ENCODE data around the gene BCL2L11. TPM values are rescaled to one million over a fixed set of nuclear protein-coding genes. Genes with fewer than 3 reads are reported as not detected.

BCL2L11 gene
- total and polyA plus RNA-seq, 2 donors = 9.1 to 10.2 TPM

DNA sequence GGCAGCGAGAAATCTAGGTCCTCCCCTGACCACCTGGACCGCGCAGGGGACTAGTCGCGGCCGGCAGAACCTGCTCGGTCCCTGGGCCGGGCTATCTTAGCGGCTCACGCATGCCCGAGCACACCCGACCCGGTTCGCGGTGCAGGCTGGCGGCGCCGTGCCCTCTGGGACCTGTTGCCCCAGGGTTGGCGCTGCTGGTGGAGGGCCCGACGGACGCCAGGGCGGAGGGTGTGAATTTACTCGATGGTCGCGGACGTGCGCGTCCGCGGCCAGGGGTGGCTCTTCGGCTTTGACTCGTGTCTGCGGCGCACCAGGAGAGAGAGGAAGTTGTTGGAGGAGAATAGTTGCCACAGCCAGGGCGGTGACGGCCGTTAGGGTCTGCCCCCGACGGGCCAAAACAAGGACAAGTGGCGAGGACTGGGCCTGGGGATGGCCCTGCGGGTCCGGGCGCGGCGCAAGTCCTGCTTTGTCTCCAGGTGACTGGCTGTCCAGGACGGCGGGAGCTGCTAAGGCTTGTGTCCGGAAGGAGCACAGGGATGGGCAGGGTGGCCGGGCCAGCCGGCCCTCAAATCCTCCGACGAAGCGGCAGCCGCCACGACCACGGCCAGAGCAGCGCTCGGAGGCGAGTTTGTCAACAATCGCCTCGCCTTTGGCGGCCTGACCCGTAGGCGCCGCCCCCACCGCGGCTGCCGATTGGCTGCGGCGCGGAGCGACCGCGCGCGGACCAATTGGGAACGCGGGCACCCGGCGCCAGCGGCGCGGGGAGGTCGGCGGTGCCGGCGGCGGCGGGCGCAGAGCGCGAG lies 1.3 kb downstream of the BCL2L11 start:
- no peak for DNase-seq (ENCODE audit: extremely low spot score)
- Histone ChIP-seq H3K36me3 (ENCODE audit: insufficient read depth) (no peaks in the 10 kb centered on the region), H3K27ac (ENCODE audit: low read depth) (no peak overlapping the region), H3K4me1 (ENCODE audit: insufficient read depth) (peaks cover 2% of the 10 kb centered on the region), H3K4me3 (ENCODE audit: low read depth, low read length) (peak overlapping the region; percentile 71)
- WGBS = 1% methylated on average over 93 of the region's 93 CpGs

GRCh38 chr2:111122631-111123421 lies 2.1 kb downstream of the BCL2L11 start:
- Histone ChIP-seq H3K4me3 (ENCODE audit: low read depth, low read length) (peak overlapping the region; percentile 71), H3K36me3 (ENCODE audit: insufficient read depth) (no peaks in the 10 kb centered on the region), H3K27ac (ENCODE audit: low read depth) (peak overlapping the region; percentile 81), H3K4me1 (ENCODE audit: insufficient read depth) (peaks cover 2% of the 10 kb centered on the region)
- WGBS = under 1% methylated on average over 92 of the region's 92 CpGs
- no peak for DNase-seq (ENCODE audit: extremely low spot score)

DNA sequence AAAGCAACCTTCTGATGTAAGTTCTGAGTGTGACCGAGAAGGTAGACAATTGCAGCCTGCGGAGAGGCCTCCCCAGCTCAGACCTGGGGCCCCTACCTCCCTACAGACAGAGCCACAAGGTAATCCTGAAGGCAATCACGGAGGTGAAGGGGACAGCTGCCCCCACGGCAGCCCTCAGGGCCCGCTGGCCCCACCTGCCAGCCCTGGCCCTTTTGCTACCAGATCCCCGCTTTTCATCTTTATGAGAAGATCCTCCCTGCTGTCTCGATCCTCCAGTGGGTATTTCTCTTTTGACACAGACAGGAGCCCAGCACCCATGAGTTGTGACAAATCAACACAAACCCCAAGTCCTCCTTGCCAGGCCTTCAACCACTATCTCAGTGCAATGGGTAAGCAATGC lies 3.0 kb downstream of the BCL2L11 start:
- DNase-seq (ENCODE audit: extremely low spot score) = no peak
- 96% methylated on average over 7 of the region's 7 CpGs for WGBS
- Histone ChIP-seq H3K27ac (ENCODE audit: low read depth) (no peak overlapping the region), H3K36me3 (ENCODE audit: insufficient read depth) (peaks cover 1% of the 10 kb centered on the region), H3K4me3 (ENCODE audit: low read depth, low read length) (no peak overlapping the region), H3K4me1 (ENCODE audit: insufficient read depth) (peaks cover 2% of the 10 kb centered on the region)

- no peak for DNase-seq (ENCODE audit: extremely low spot score)
Measured at GRCh38 chr2:111126581-111126980, 5.9 kb downstream of the BCL2L11 start.

DNA sequence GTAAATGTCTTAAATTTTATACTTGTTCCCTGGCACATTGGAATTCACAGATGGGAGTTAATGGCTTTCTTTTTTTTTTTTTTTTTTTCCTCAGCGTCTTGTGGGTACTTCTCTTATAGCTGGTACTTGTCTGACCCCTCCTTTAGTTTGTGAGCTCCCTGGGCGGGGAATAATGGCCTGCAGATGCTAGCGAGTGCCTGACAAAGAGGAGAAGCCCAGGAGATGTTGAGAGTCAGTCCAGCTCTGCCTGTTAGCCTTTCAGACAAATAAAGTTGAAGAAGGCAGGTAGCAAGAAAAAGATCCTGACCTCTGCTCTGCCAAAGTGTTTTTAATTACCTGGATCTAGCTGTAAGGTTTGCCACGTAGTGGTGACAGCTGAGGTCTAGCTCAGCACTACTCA lies 6.6 kb downstream of the BCL2L11 start:
- Histone ChIP-seq H3K36me3 (ENCODE audit: insufficient read depth) (peaks cover 3% of the 10 kb centered on the region), H3K27ac (ENCODE audit: low read depth) (no peak overlapping the region), H3K4me1 (ENCODE audit: insufficient read depth) (peaks cover 2% of the 10 kb centered on the region), H3K4me3 (ENCODE audit: low read depth, low read length) (no peak overlapping the region)
- WGBS = 86% methylated on average over 4 of the region's 4 CpGs
- no peak for DNase-seq (ENCODE audit: extremely low spot score)

More at GRCh38 chr2:111126581-111126980, 5.9 kb downstream of the BCL2L11 start:
- WGBS = 92% methylated on average over 1 of the region's 1 CpG
- H3K27ac ChIP-seq (ENCODE audit: low read depth) = no peak overlapping the region
- H3K36me3 ChIP-seq (ENCODE audit: insufficient read depth) = peaks cover 3% of the 10 kb centered on the region
- no peak overlapping the region for H3K4me3 ChIP-seq (ENCODE audit: low read depth, low read length)
- peaks cover 2% of the 10 kb centered on the region for H3K4me1 ChIP-seq (ENCODE audit: insufficient read depth)

DNA sequence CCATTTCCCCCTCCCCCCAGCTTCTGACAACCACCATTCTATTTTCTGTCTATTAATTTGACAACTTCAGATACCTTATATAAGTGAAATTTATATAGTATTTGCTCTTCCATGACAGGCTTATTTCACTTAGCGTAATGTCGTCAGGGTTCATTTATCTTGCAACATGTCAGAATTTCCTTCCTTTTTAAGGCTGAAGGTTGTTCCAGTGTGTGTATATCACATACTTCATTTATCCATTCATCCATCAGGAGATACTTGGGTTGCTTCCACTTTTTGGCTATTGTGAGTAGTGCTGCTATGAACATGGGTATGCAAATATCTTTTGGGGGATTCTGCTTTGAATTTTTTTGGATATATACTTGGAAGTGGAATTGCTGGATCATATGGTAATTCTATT lies 7.4 kb downstream of the BCL2L11 start:
- no peak overlapping the region for H3K27ac ChIP-seq (ENCODE audit: low read depth)
- DNase-seq (ENCODE audit: extremely low spot score) = no peak
- WGBS = 97% methylated on average over 2 of the region's 2 CpGs
- peaks cover 3% of the 10 kb centered on the region for H3K36me3 ChIP-seq (ENCODE audit: insufficient read depth)
- H3K4me3 ChIP-seq (ENCODE audit: low read depth, low read length) = no peak overlapping the region
- peaks cover 2% of the 10 kb centered on the region for H3K4me1 ChIP-seq (ENCODE audit: insufficient read depth)

- Histone ChIP-seq H3K27ac (ENCODE audit: low read depth) (no peak overlapping the region), H3K4me3 (ENCODE audit: low read depth, low read length) (no peak overlapping the region), H3K36me3 (ENCODE audit: insufficient read depth) (peaks cover 2% of the 10 kb centered on the region), H3K4me1 (ENCODE audit: insufficient read depth) (no peaks in the 10 kb centered on the region)
- no peak for DNase-seq (ENCODE audit: extremely low spot score)
- 68% methylated on average over 2 of the region's 2 CpGs for WGBS
Measured at GRCh38 chr2:111133603-111134002, 12.9 kb downstream of the BCL2L11 start.

DNA sequence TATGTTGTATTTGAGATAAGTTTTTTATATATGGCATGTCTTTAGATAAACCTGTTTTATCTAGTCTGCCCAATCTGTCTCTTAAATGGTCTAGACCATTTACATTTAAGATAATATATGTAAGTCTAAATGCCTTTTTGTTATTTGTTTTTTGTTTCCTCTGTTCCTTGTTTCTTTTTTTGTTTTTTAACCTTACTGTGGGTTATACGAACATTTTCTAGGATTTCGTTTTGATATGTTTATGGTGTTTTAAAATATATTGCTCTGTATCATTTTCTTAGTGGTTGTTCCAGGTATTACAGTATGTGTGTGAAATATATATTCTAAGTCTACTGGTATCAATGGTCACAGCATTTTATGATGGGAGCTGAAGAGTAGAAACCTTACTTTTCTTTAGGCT lies 13.3 kb downstream of the BCL2L11 start:
- Histone ChIP-seq H3K27ac (ENCODE audit: low read depth) (no peak overlapping the region), H3K4me1 (ENCODE audit: insufficient read depth) (no peaks in the 10 kb centered on the region), H3K4me3 (ENCODE audit: low read depth, low read length) (no peak overlapping the region), H3K36me3 (ENCODE audit: insufficient read depth) (no peaks in the 10 kb centered on the region)
- WGBS = 95% methylated on average over 2 of the region's 2 CpGs
- no peak for DNase-seq (ENCODE audit: extremely low spot score)

DNA sequence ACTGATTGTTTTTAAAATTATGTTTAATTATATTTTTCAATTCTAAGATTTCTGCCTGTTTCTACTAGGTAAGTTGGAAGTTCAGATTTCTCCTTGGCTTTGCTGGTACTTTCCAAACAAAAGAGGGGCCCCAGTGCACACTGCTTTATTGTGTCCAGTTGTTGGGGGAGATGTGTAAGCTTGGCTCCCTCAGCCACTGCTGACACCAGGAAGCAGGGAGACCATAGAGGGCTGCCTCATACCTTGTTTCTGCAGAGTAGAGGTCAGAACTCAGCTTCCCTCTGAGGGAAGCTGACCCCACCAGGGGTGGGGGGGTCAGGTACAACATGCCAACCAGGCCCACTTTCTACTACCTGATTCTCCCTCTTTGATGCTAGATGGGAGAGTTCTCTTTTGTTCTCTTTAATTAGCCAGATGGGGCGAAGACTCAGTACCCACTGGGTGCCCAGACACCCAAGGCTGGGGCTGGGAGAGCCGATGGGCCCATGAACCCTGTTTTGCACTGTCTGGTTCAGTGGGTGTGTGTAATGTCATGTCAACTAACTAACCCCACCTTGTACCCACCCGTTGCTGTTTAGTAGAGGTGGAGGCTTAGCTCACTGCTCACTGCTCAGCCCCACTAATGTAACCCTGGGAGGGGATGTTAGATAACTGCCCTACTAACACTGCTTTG lies 14.7 kb downstream of the BCL2L11 start:
- no peak for DNase-seq (ENCODE audit: extremely low spot score)
- Histone ChIP-seq H3K4me1 (ENCODE audit: insufficient read depth) (no peaks in the 10 kb centered on the region), H3K27ac (ENCODE audit: low read depth) (no peak overlapping the region), H3K4me3 (ENCODE audit: low read depth, low read length) (no peak overlapping the region), H3K36me3 (ENCODE audit: insufficient read depth) (no peaks in the 10 kb centered on the region)
- 96% methylated on average over 3 of the region's 3 CpGs for WGBS

DNA sequence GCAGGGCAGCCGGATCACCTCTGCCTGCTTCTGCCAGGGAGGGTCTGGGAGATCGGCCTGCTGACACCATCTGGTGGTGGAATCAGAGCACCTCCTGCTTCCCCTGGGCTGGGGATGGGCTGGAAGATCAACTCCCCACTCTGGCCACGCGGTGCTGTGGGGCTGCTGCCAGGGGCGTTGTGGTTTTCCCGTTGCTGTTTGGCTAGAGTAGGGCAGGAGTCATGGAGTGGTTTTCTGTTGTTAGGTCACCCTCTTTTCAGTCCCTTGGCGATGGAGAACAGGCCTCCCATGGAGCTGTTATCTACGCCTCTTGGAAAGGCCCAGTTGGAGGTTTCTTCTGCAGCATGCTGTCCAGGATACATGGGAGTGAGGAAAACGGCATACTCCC lies 15.2 kb downstream of the BCL2L11 start:
- Histone ChIP-seq H3K36me3 (ENCODE audit: insufficient read depth) (no peaks in the 10 kb centered on the region), H3K4me3 (ENCODE audit: low read depth, low read length) (no peak overlapping the region), H3K27ac (ENCODE audit: low read depth) (no peak overlapping the region), H3K4me1 (ENCODE audit: insufficient read depth) (no peaks in the 10 kb centered on the region)
- no peak for DNase-seq (ENCODE audit: extremely low spot score)
- WGBS = 79% methylated on average over 9 of the region's 9 CpGs

- Histone ChIP-seq H3K4me1 (ENCODE audit: insufficient read depth) (no peaks in the 10 kb centered on the region), H3K36me3 (ENCODE audit: insufficient read depth) (no peaks in the 10 kb centered on the region), H3K27ac (ENCODE audit: low read depth) (no peak overlapping the region), H3K4me3 (ENCODE audit: low read depth, low read length) (no peak overlapping the region)
- DNase-seq (ENCODE audit: extremely low spot score) = no peak
- 86% methylated on average over 5 of the region's 5 CpGs for WGBS
Measured at GRCh38 chr2:111138839-111139238, 18.1 kb downstream of the BCL2L11 start.

DNA sequence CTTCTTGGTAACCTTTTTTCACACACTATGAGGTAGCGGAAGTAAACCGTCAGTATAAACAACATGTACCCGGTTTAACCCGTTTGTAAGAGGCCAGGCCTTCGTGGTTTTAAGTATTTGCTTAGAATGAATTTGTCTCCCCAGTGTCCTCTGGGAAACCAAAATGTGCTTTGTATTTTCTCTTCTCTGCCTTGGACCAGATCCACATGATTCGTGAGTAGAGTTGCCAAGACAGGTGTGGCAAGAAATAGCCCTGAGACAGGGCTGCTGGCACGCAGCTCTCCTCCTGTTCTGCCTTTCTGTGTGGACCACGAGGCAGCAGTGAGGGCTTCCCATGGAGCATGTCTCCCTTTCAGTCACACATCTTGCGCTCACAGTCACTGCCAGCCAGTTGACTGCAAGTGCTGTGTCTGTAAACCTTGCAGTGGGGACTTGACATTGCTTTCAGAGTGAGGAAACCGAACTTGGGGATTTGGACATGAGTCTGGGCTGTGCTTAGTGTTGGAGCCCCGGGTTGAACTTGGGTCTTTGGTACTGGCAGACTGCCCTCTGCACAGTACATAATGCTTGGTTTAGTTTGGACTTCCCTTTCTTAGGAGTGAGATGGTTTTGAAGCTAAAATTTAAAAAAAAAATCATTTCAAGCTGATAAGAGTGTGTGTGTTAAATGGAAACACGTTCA lies 19.1 kb downstream of the BCL2L11 start:
- DNase-seq (ENCODE audit: extremely low spot score) = no peak
- H3K36me3 ChIP-seq (ENCODE audit: insufficient read depth) = no peaks in the 10 kb centered on the region
- 77% methylated on average over 12 of the region's 12 CpGs for WGBS
- H3K4me3 ChIP-seq (ENCODE audit: low read depth, low read length) = no peak overlapping the region
- H3K27ac ChIP-seq (ENCODE audit: low read depth) = no peak overlapping the region
- no peaks in the 10 kb centered on the region for H3K4me1 ChIP-seq (ENCODE audit: insufficient read depth)

DNA sequence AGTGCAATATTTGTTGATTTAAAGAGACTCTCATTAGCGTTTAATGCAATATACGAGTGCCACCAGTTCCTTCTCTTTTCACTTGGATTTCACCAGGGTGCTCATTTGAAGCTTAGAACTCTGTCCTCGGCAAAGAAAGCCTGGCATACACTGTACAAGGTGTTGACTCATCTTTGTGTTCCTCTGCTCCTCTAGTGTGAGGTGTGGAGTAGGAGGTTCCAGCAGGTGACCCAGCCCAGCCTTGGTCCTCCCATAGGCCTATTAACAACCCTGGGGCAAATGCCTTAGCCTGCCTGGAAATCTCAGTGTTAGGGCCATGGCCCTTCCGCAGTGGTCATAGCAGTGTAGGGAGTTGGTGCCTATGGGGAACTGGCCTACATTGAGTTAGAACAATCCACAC lies 20.1 kb downstream of the BCL2L11 start:
- H3K4me1 ChIP-seq (ENCODE audit: insufficient read depth) = no peaks in the 10 kb centered on the region
- no peak for DNase-seq (ENCODE audit: extremely low spot score)
- no peak overlapping the region for H3K4me3 ChIP-seq (ENCODE audit: low read depth, low read length)
- H3K36me3 ChIP-seq (ENCODE audit: insufficient read depth) = no peaks in the 10 kb centered on the region
- 100% methylated on average over 4 of the region's 4 CpGs for WGBS
- no peak overlapping the region for H3K27ac ChIP-seq (ENCODE audit: low read depth)

All from urinary bladder (tissue), 4 donors.